CD14-positive monocyte (primary cell): ENCODE data around the gene FCHO2. TPM values are rescaled to one million over a fixed set of nuclear protein-coding genes. Genes with fewer than 3 reads are reported as not detected.

Experiments
- DNase-seq, 3 donors: peaks; one replicate each; pipeline ENCODE4 v3.0.0-alpha.2; 2011 to 2022
- H2AFZ ChIP-seq: 2 replicates; pipeline ENCODE4 v1.6.0; 2012; ENCODE audit warnings: mild to moderate bottlenecking, low read depth, low read length, inconsistent platforms; ENCODE audit not compliant: insufficient read depth, poor library complexity, severe bottlenecking
- H3K27ac ChIP-seq, 2 donors: 1 replicate in 1 of 2; 2 replicates in 1 of 2; pipeline ENCODE4 v1.5.1; 2012 to 2013; ENCODE audit warnings: low read length in 2 of 2, control low read depth in 1 of 2, inconsistent platforms in 1 of 2, low read depth in 1 of 2, mild to moderate bottlenecking in 1 of 2
- H3K27me3 ChIP-seq, 2 donors: one replicate each; pipeline versions ENCODE4 v1.6.0 to v1.6.1; 2011 to 2013; ENCODE audit warnings: low read length in 2 of 2; ENCODE audit not compliant: control insufficient read depth in 2 of 2, insufficient read depth in 2 of 2
- H3K36me3 ChIP-seq, 2 donors: replicated peaks in 1 of 2; 1 replicate in 1 of 2; 2 replicates in 1 of 2; pipeline versions ENCODE4 v1.5.1 to v1.6.1; 2012 to 2013; ENCODE audit warnings: low read length in 2 of 2, control low read depth in 1 of 2, inconsistent platforms in 1 of 2, mild to moderate bottlenecking in 1 of 2; ENCODE audit not compliant: insufficient read depth in 2 of 2, control insufficient read depth in 1 of 2
- H3K4me1 ChIP-seq, 2 donors: 1 replicate in 1 of 2; 2 replicates in 1 of 2; pipeline versions ENCODE4 v1.5.1 to v1.6.1; 2012 to 2013; ENCODE audit warnings: low read length in 2 of 2, control low read depth in 1 of 2, inconsistent platforms in 1 of 2, mild to moderate bottlenecking in 1 of 2, moderate library complexity in 1 of 2; ENCODE audit not compliant: insufficient read depth in 2 of 2, control insufficient read depth in 1 of 2
- H3K4me2 ChIP-seq: replicated peaks from 2 replicates; pipeline ENCODE3; 2012; ENCODE audit warnings: low read length, moderate library complexity, mild to moderate bottlenecking; ENCODE audit not compliant: poor library complexity, severe bottlenecking; ENCODE audit errors: extremely low read depth
- H3K4me3 ChIP-seq, 3 experiments: fragments of 200-600 bp in 1 of 3; sonication (generic) in 1 of 3; replicated peaks in 1 of 3; 1 replicate in 2 of 3; 2 replicates in 1 of 3; pipeline ENCODE4 v1.5.1; 2011 to 2013; ENCODE audit warnings: low read length in 3 of 3, mild to moderate bottlenecking in 3 of 3, control low read depth in 2 of 3, low read depth in 2 of 3, inconsistent platforms in 1 of 3, moderate library complexity in 1 of 3
- H3K79me2 ChIP-seq: 2 replicates; pipeline ENCODE4 v1.6.0; 2012; ENCODE audit warnings: mild to moderate bottlenecking, control low read depth, inconsistent platforms, low read length, moderate library complexity; ENCODE audit not compliant: insufficient read depth
- H3K9ac ChIP-seq: 2 replicates; pipeline ENCODE4 v1.6.0; 2017; ENCODE audit warnings: low read length, mild to moderate bottlenecking; ENCODE audit not compliant: insufficient read depth, poor library complexity, severe bottlenecking
- H3K9me3 ChIP-seq, 2 donors: replicated peaks in 1 of 2; 1 replicate in 1 of 2; 2 replicates in 1 of 2; pipeline versions ENCODE4 v1.5.1 to v1.6.1; 2012 to 2013; ENCODE audit warnings: low read length in 2 of 2, control low read depth in 1 of 2; ENCODE audit not compliant: control insufficient read depth in 1 of 2, insufficient read depth in 1 of 2
- H4K20me1 ChIP-seq: 2 replicates; pipeline ENCODE4 v1.6.0; 2012; ENCODE audit warnings: mild to moderate bottlenecking, low read length, control low read depth, moderate library complexity; ENCODE audit not compliant: insufficient read depth
- H3K27ac Mint-ChIP-seq, 7 donors: one replicate each; pipeline ENCODE4 v1.8.0; 2020; ENCODE audit warnings: mild to moderate bottlenecking in 7 of 7, mixed read lengths in 7 of 7, moderate library complexity in 6 of 7, inconsistent platforms in 2 of 7
- H3K27me3 Mint-ChIP-seq, 3 donors: one replicate each; pipeline ENCODE4 v1.8.0; 2021 to 2022; ENCODE audit warnings: low read depth in 3 of 3, mild to moderate bottlenecking in 3 of 3, mixed read lengths in 3 of 3, moderate library complexity in 3 of 3, inconsistent platforms in 1 of 3
- H3K36me3 Mint-ChIP-seq, 2 donors: one replicate each; pipeline ENCODE4 v1.8.0; 2020; ENCODE audit warnings: mixed read lengths in 2 of 2, inconsistent platforms in 1 of 2, mild to moderate bottlenecking in 1 of 2
- H3K4me1 Mint-ChIP-seq: one replicate; pipeline ENCODE4 v1.8.0; 2020; ENCODE audit warnings: mild to moderate bottlenecking, mixed read lengths
- H3K4me3 Mint-ChIP-seq, 2 donors: one replicate each; pipeline ENCODE4 v1.8.0; 2020; ENCODE audit warnings: mild to moderate bottlenecking in 2 of 2, mixed read lengths in 2 of 2, moderate library complexity in 1 of 2
- H3K9me3 Mint-ChIP-seq, 7 donors: one replicate each; pipeline ENCODE4 v1.8.0; 2020 to 2022; ENCODE audit warnings: mixed read lengths in 7 of 7, mild to moderate bottlenecking in 6 of 7, moderate library complexity in 6 of 7, inconsistent platforms in 2 of 7
- CTCF ChIP-seq: fragments of 200-600 bp; IDR thresholded peaks from one replicate; pipeline ENCODE4 v1.8.0; 2022; ENCODE audit warnings: antibody characterized with exemption, mild to moderate bottlenecking
- WGBS: methylation state at CpG from one replicate; pipeline ENCODE4 v1.1.5; 2013; ENCODE audit warnings: missing lambda C conversion rate; ENCODE audit not compliant: insufficient coverage; 5-methylcytosine and 5-hydroxymethylcytosine counted together
- intact Hi-C, 2 donors: fragments of 100-400 bp; cut with micrococcal nuclease; formaldehyde crosslinking; loops; one replicate each; pipeline versions ENCODE4 v1.15.0 to v1.15.1; 2023
- polyA plus RNA-seq, 3 donors: library from polyadenylated mRNA; depleted of rRNA in 1 of 3; unstranded in 2 of 3; stranded (reverse) in 1 of 3; fragments of 300-500 nt in 2 of 3; fragments of >200 nt in 1 of 3; fragmentation: Illumina TruSeq in 2 of 3; gene quantifications; 1 replicate in 2 of 3; 2 replicates in 1 of 3; pipeline ENCODE4 v1.2.3, GENCODE V29; 2012 to 2021

FCHO2 gene
- polyA plus RNA-seq, 3 donors, result 8.3 to 10.1 (median 9.9) TPM

GRCh38 chr5:73028991-73029595 is 73.3 kb downstream of the FCHO2 start:
- H3K4me3 ChIP-seq, result no peak overlapping the region
- Mint-ChIP-seq H3K9me3 (no peaks in the 10 kb centered on the region), H3K36me3 (peaks cover 11 to 22% of the 10 kb centered on the region in 2 donors), H3K4me1 (no peaks in the 10 kb centered on the region), H3K27ac (no peak overlapping the region), H3K27me3 (no peaks in the 10 kb centered on the region), H3K4me3 (no peak overlapping the region)
- H3K4me2 ChIP-seq, result no peak overlapping the region
- no peaks in the 10 kb centered on the region for H3K9me3 ChIP-seq
- H2AFZ ChIP-seq, result no peak overlapping the region
- DNase-seq, result no peak
- WGBS, result no CpG with 5 or more reads among the region's 1 CpG
- no peaks in the 10 kb centered on the region for H3K4me1 ChIP-seq
- no peak overlapping the region for H3K9ac ChIP-seq
- H3K79me2 ChIP-seq, result no peaks in the 10 kb centered on the region
- peaks cover 0 to 25% of the 10 kb centered on the region in 2 donors for H3K36me3 ChIP-seq
- no peaks in the 10 kb centered on the region for H4K20me1 ChIP-seq
- intact Hi-C loops, result no loop called here
- no peak for TF ChIP-seq CTCF
- no peak overlapping the region for H3K27ac ChIP-seq
- H3K27me3 ChIP-seq, result no peaks in the 10 kb centered on the region

GRCh38 chr5:73030531-73030930 is 74.7 kb downstream of the FCHO2 start:
- Histone ChIP-seq H3K4me2 (no peak overlapping the region), H2AFZ (no peak overlapping the region), H3K36me3 (peaks cover 0 to 30% of the 10 kb centered on the region in 2 donors), H3K79me2 (no peaks in the 10 kb centered on the region), H4K20me1 (no peaks in the 10 kb centered on the region), H3K9ac (no peak overlapping the region), H3K4me3 (no peak overlapping the region), H3K9me3 (no peaks in the 10 kb centered on the region), H3K27me3 (no peaks in the 10 kb centered on the region), H3K27ac (no peak overlapping the region), H3K4me1 (no peaks in the 10 kb centered on the region)
- H3K9me3 Mint-ChIP-seq, result peaks cover 0 to 1% (median 0%) of the 10 kb centered on the region in 7 donors
- H3K27me3 Mint-ChIP-seq, result no peaks in the 10 kb centered on the region
- no peak overlapping the region for H3K27ac Mint-ChIP-seq
- DNase-seq, result no peak
- intact Hi-C loops, result no loop called here
- H3K4me3 Mint-ChIP-seq, result no peak overlapping the region
- H3K36me3 Mint-ChIP-seq, result peaks cover 12 to 27% of the 10 kb centered on the region in 2 donors
- H3K4me1 Mint-ChIP-seq, result no peaks in the 10 kb centered on the region
- no CpG with 5 or more reads among the region's 1 CpG for WGBS
- TF ChIP-seq CTCF, result no peak
